Measurements from ENCODE around the gene SAMD1.

Gene SAMD1

DNA sequence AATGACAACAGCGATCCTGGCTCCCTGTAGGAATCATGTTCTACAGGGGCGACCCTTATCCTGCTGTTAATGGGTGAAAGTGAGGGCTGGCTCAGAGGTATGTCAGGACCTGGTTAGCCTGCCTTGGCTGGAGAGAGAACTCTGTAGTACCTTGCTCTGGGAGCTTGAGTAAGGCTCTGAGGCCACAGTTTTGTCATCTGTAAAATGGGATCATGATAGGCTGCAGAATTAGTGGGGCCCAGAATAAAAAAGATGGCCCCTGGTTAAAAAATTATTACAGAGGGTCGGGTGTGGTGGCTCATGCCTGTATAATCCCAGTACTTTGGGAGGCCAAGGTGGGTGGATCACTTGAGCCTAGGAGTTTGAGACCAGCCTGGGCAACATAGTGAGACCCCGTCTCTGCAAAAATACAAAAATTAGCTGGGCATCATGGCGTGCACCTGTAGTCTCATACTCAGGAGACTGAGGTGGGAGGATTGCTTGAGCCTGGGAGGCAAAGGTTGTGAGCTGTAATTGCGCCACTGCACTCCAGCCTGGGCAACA is 10.5 kb upstream of the SAMD1 start:
- H3K4me3 ChIP-seq (ENCODE audit: low read depth, low read length), result no peak overlapping the region
- no peak for DNase-seq (ENCODE audit: low read depth)
- TF ChIP-seq, protein P1, sequence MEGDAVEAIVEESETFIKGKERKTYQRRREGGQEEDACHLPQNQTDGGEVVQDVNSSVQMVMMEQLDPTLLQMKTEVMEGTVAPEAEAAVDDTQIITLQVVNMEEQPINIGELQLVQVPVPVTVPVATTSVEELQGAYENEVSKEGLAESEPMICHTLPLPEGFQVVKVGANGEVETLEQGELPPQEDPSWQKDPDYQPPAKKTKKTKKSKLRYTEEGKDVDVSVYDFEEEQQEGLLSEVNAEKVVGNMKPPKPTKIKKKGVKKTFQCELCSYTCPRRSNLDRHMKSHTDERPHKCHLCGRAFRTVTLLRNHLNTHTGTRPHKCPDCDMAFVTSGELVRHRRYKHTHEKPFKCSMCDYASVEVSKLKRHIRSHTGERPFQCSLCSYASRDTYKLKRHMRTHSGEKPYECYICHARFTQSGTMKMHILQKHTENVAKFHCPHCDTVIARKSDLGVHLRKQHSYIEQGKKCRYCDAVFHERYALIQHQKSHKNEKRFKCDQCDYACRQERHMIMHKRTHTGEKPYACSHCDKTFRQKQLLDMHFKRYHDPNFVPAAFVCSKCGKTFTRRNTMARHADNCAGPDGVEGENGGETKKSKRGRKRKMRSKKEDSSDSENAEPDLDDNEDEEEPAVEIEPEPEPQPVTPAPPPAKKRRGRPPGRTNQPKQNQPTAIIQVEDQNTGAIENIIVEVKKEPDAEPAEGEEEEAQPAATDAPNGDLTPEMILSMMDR (IDR thresholded peaks at IDR 0.05; ENCODE audit: low read depth, low read length, missing control alignments), result no peak

DNA sequence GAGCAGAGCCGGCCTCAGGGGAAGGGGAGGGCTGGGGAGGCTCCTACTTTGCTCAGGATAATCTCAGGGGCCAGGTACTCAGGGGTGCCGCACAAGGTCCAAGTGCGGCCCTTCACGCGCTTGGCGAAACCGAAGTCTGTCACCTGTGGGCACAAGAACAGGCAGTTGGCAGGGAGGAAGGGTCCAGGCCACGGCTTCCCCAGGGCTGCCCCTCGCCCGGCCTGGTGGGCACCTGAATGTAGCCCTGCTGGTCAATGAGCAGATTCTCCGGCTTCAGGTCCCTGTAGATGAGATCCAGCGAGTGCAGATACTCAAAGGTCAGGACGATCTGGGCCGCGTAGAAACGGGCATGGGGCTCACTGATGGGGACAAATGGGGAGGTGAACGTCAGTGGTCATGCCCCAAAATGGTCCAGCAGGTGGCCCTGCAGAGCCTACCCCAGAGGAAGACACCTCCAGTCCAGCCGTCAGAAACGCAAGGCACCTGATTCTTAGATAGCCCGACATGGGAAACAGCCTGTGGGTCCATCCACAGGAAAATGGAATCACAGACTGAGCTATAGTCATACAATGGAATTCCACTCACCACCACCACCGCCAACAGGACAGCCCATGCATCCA is 7.1 kb upstream of the SAMD1 start:
- no peak for DNase-seq (ENCODE audit: low read depth)
- H3K4me3 ChIP-seq (ENCODE audit: low read depth, low read length), result no peak overlapping the region
- TF ChIP-seq, protein P1 (IDR thresholded peaks at IDR 0.05; ENCODE audit: low read depth, low read length, missing control alignments), result no peak

DNA sequence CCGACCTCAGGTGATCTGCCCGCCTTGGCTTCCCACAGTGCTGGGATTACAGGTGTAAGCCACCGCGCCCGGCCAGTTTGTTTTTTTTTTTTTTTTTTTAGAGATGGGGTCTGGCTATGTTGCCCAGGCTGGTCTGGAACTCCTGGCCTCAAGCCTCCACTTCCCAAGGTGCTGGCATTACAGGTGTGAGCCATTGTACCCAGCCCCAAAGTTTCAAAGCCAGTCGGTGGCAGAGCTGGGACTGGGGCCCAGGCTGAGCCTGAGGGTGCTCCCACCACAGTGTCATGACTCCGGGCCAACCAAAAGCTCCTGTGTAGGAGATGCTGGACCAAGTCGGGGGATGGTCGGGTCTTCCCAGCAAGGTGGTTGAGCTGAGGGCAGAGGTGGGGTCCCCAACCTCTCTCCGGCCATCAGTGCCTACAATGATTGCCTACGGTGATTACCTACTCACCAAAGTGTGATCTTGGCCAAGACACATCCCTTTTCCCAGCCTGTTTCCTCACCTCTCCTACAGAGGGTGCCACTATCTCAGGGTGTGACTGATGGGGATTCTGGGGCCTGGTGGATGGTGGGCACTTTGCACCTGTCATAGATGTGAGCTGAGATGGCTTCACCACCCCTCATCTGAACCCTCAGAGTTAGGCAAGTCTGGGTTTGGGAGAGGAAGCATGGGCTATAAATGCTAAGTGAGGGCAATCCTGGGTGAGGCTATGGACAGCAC is 5.9 kb upstream of the SAMD1 start:
- TF ChIP-seq, protein P1 (IDR thresholded peaks at IDR 0.05; ENCODE audit: low read depth, low read length, missing control alignments), result no peak
- H3K4me3 ChIP-seq (ENCODE audit: low read depth, low read length), result no peak overlapping the region

DNA sequence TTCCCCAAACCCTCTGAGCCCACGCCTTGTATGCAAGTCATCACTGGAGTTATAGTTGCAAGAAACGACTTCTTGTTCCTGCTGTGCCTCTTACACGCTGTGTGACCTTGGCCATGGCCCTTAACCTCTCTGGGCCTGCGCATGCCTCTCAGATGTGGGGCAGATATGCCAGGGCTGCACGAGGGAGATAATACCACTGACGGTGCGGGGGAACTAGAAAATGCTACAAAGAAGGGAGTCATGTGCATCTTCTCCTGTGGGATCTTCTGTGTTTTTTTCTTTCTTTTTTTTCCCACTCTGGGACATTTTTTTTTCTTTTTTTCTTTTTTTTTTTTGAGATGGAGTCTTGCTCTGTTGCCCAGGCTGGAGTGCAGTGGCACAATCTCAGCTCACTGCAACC is 4.3 kb upstream of the SAMD1 start:
- TF ChIP-seq, protein P1 (IDR thresholded peaks at IDR 0.05; ENCODE audit: low read depth, low read length, missing control alignments), result no peak
- no peak for DNase-seq (ENCODE audit: low read depth)
- H3K4me3 ChIP-seq (ENCODE audit: low read depth, low read length), result no peak overlapping the region

More for the DNA sequence above, 5.9 kb upstream of the SAMD1 start:
- DNase-seq (ENCODE audit: low read depth), result no peak

DNA sequence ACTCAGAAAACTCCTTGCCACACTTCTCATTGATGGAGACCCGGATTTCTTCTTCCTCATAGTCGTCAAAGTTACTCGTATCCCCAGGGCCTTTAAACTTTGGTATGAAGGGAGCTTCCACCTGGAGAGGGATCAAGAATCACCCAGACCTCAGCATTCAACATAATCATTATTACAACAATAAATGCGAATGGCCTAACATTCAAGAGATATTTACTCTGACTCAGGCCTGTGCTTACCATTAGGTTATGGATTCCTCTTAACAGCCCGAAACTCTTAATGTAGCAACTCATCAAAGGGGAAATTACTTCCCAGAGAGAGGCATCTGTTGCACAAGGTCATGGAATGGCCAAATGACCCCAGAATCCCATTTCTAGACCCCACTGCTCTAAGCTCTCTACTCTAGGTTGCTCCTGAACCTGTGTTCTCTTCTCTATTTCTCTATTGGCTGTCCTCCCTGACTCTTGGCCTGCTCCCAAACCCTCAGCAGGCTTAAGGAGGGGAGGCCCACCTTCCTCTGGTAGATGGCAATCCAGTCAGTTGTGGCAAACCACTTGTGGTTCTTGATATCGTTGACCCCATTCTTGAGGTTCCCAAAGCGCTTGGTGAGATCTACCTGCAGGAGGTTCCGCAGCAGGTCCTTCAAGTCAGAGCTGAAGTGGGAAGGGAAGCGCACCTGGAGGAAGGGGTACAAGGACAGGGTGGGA is 2.7 kb upstream of the SAMD1 start:
- TF ChIP-seq, protein P1 (IDR thresholded peaks at IDR 0.05; ENCODE audit: low read depth, low read length, missing control alignments), result no peak
- DNase-seq (ENCODE audit: low read depth), result no peak
- H3K4me3 ChIP-seq (ENCODE audit: low read depth, low read length), result no peak overlapping the region

DNA sequence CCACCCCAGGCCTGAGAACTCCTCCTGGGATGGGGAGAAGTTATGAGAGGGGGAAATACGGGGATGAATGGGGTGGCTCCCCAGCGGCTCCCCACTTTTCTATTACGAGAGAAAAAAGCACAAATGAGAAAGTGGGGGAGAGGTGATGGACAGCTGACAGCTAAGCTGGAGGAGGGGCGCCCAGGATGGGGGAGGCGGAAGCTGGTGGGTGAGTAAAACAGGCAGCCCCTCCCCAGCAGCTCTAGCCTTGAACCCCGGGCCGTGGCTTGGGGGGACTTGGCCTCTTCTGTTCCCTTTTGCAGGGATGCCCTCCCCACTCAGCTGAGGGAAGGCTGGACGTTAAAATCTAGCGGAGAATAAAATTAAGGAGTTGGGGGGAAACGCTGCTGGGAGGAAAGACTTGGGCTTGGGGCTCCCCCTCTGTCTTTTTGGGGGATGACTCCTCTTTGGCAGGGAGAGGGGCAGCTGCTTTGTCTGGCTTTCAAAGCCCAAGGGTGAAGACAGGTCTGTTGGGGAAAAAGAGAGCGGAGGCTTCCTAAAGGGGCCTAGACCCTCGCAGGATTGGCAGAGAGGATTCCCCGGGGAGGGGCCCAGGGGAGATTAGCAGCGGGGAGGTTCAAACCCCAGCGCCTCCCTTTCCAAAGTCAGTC is 1.4 kb upstream of the SAMD1 start:
- DNase-seq (ENCODE audit: low read depth), result no peak
- peak overlapping the region; percentile 94 for H3K4me3 ChIP-seq (ENCODE audit: low read depth, low read length)
- TF ChIP-seq, protein P1 (IDR thresholded peaks at IDR 0.05; ENCODE audit: low read depth, low read length, missing control alignments), result no peak
